Cerebellar nuclear complex (tissue), 1 donor: Measurements from ENCODE around the gene SLIT1.

ENCODE experiments used
- DNase-seq, 2 experiments: peaks; one replicate each; lab custom pipeline; 2025; lab: John Stamatoyannopoulos, UW

The SLIT1 gene

DNA sequence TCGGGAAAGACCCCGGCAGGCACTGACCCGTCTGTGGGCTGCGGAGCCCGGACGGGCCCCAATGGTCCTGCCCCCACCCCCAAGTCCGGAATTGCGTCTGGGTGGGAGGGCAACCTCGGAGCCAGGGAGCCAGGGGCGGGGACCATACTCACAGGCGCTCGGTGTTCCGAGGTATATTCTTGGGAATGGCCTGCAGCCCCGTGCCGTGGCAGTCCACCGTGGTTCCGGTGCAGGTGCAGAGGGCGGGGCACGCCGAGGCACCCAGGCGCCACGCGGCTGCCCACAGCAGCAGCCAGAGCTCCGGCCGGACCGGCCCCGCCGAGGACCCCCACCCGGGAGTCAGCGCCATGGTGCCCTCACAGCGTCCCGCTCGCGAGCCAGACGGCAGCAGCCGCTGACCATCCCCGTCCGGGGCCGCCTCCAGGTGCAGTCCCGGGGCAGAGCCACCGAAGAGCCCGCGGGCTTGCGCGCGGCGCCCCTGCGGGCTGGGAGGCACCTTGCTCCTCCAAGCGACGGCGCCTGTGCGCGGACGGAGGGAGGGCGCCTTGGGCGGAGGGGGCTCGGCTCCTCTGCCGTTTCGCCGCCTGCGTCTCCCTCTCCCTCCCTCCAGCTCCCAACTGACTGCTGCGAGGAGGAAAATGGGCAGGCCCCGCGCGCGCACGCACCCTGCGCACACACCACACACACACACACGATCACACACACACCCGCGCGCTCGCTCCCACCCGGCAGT is at the start of gene SLIT1:
TSS of gene SLIT1 (minus strand) at position 634 of the 733 bp plus-strand sequence. CDS start at position 349, 285 bp downstream.
- DNase-seq: no peak

DNA sequence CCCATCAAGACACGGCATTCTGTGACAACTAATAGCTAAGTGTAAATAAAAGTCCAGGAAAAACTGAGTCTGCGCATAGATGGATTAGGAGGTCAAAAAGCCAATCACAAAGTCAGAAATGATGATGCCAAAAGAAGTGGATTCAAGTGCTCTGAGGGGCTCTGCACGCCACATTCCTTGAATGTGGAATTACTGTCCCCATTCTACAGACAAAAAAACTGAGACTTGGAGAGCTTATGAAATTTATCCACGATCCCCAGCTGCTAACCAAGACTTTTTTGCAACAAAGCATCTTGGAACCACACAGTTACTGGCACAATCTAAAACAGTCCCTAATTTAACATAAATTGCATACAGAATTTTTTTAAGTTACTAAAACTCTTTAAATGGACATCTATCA is 49.6 kb upstream of the SLIT1 start:
- no peak for DNase-seq

DNA sequence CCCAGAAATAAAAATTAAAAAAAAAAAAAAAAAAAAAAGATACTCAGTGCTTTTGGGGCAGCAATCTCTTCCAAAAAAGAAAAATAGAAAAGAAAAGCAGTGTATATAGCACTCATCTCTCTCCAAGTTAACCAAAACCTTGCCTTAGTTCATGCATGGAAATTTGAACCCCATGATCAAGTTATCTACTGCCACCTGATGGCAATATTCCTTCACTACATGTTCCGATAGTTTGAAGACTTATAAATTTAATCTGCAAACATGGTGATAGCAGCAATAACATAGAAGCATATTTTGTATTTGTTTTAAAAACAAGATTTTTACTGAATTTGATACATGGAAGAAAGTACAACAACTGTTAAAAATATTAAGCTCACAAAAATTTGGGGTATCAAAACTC is 48.6 kb upstream of the SLIT1 start:
- peak in 1 of 2 experiments; percentile 13 for DNase-seq

GRCh38 chr10:97230146-97230545 is 44.4 kb upstream of the SLIT1 start:
- no peak for DNase-seq

DNA sequence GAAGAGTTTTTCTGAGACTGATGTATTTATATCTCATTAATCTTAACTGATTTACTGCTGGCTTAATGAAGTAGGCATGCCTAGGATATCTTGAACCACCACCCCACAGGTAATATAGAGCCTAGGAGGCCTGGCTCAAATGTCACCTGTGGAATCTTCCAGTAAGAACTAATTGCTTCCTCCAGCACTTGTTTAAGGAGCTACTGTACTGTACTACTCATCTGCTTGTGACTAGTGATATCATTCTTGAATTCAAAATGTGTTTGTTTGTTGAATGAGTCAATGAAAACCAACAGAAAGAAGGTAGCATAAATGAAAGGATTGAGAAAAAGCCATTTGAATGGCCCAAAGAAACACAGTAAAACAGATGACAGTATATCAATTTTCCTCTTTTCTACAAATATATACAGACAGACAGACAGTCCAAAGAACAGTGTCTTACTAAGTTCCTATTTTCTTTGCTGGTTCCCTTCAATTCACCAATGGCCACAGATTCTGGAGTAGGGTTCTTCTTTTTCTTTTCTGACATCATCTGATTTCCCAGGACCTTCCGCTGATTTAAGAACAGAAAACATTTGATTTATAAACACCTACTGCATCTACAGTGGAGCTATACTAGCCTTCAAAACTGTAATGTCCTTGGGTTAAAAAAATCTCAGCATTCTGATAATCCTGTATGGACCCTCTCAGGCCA is 43.7 kb upstream of the SLIT1 start:
- no peak for DNase-seq

- DNase-seq: no peak
These were observed 43.0 kb upstream of the SLIT1 start for GRCh38 chr10:97228775-97229157.

GRCh38 chr10:97228130-97228774 is 42.5 kb upstream of the SLIT1 start:
- DNase-seq: no peak

DNA sequence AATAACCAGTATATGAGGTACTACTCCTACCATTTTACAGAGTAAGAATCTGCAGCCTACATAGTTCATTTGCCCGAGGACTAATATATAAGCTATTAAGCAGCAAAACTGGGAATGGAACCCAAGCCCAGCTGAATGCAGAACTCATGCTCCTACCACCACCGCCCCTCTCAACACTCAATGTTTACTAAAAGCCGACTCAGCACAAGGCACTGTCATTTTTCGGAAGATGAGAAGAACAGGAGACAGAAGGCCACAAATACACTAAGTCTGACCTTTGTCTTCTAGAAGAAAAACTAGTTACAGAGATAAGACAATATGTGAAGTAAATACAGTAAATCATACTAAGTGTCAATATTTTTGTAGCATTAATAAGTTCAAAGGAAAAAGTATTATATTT is 40.6 kb upstream of the SLIT1 start:
- no peak for DNase-seq

DNA sequence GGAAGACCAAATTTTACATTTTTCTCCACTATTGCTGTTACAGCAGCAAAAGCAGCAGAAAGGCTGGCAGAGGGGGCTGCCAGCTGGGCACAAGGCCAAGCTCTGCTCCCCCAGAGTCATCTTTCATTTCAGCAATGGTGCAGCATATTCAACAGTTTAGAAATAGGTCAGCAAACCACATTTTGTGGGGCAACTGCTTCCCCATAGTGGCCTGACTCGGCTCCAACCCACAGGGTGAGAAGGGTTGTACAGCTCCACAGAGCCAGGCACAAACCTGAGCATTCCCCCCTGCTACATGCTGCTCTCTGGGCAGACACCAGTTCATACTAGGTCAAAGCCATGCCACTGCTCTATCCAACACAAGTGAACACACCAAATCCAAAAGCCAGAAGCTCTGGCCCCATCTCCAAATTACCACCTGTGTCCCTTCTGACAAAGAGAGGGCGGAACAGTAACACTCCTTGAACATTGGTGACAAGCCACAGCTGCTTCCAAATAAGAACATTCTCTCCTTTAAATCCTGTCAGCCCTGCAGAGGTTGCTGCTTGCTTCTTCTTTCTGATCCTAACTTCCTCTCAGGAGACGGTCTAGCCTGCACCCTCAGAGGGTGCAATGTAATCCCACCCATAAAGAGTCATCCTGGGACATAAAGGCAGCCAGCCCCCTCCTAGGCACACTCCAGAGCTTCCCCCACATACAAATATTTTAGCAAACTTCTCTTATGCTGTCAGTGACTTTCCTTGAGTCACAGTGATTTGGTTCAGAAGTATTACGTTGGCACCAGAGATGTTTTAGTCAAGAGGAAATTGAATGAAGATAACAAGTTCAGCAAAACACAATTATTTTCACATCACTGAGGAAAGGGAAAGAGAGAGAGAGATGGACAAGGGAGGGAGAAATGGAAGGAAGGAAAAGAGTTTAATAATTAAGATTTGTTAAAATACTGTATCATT is 39.0 kb upstream of the SLIT1 start:
- DNase-seq: no peak

- DNase-seq: no peak
These were observed 36.7 kb upstream of the SLIT1 start for GRCh38 chr10:97222326-97222961.

DNA sequence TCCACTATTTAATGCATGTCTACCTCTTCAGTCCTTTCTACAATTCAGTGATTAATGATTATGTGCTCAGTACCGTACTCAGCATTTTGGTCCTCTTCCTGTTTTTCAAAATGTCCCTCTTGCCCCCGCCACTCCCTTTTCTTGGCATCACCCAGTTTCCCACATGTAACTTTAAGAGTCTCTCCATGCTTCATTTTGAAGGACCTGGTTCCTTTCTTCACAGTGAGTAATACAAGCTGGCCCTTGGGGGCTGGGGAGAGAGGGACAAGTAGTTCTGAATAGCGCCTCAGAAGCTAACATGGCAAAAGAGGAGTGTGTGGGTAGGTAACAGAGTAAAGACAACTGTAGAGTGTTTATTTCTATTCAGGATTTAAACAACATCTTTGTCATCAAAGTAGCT is 34.6 kb upstream of the SLIT1 start:
- no peak for DNase-seq

GRCh38 chr10:97217299-97217698 is 31.5 kb upstream of the SLIT1 start:
- DNase-seq: no peak

GRCh38 chr10:97215619-97216260 is 30.0 kb upstream of the SLIT1 start:
- DNase-seq: no peak

DNA sequence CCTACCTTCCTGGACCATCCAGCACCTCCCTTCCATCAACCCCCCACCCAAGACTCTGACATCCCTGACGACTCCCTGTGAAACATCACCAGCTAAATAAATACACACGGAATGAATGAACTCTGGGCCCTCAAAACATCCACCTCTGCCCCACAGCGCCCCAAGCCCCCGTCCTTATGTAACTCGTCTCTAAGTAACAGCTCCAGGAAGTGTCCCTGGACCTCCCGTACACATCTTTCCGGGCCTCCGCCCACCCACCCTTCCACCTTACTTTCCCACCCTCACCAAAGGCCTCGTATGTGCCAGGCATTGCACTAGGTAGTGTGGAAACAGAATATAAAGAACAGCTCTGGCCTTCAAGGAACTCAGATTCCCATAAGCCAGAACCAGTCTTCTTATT is 27.7 kb upstream of the SLIT1 start:
- no peak for DNase-seq

DNA sequence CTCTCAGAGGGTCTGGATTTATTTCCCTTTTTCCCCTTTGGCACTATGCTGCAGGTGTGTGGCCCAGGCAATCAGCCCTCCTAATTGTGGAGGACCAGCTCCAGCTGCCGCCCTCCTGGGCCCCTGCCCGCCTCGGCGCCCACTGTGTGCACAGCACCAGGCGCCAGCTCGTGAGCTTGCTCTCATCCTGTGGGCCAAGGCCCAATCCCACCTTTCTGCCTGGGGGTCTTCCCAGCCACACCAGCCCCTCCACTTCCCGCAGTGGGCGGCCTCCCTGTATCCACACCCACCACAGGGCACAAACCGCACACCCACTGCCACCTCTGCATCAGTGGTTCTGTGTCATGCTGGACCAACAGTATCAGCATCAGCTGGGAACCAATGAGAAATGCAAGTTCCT is 25.5 kb upstream of the SLIT1 start:
- DNase-seq: no peak

DNA sequence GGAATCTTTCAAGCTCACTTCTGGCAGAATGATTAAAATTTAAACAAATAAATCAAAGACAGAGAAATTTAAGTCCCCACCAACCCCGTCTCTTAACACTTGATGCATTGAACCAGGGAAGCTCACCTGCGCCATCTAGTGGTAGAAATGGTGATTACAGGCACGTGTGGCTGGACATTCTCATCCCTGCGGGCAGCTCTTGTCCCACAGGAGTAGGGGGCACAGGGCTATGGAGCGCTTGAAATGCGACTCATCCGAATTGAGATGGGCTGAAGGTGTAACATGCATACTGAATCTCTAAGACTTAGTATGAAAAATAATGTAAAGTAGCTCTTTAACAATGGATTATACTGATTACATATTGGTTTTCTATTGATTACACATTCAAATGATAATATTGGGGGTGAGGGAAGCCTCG is 24.8 kb upstream of the SLIT1 start:
- DNase-seq: peak in 1 of 2 experiments; percentile 51

DNA sequence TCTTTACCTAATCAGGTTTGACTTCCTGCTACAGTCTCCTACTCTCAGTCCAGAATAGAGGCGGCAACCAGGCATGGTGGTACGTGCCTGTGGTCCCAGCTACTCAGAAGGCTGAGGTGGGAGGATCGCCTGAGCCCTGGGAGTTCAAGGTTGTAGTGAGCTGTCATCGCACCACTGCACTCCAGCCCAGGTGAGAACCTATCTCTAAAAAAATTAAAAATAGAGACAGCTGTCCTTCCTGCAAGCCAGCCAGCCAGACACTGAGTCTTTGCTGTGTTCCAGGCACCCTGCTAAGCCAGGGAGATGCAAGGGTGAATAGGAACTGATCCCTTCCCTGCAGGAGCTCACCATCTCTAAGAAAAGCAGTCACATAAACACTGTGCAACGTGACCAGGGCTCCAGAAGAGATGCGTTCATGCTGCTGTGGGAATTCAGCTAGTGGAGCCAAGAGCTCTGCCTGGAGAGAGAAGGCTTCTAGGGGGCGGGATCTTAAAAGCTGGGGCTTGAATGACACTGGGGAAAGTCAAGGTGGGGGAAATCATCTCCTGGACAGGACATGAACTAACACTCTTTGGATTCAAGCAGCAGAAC is 22.1 kb upstream of the SLIT1 start:
- no peak for DNase-seq

- DNase-seq: no peak
These were observed 21.4 kb upstream of the SLIT1 start for GRCh38 chr10:97207131-97207530.

DNA sequence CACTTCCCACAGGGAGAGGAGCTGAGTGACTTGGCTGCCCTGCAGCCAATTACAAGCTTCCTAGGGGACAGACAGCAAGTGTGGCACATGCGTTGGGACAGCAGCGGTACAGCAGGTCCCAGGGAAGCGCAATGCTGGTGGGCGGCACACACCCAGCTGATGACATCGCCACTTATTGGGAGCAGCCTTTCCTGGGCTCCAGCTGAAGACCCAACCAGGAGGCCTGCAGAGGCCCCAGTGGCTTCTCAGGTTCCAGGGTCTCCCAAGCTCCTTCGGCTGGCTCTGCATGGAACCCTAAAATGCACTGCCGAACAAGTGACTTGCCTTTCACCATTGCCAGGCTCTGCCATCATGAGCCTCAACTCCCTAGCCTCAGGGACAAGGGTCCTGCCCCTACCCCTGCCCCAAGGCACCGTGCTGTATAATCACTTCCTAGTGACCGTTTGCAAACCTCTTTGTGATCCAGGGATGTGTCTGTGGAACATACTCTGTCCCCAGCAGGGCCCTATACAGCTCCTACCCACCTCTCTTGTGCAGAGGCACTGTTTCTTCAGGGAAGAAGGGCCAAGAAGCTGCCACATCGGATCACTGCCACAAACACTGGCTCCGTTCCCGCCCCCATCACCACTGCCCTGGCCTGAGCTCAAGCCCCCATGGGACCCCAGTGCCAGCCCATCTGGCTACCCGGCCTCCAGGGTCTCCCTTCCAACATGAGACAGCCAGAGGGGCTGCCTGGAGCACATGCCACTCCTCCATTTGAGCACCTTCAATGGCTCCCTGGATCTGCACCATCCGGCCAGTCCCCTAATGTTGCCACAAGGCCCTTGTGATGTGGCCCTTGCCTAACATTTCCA is 19.3 kb upstream of the SLIT1 start:
- no peak for DNase-seq

GRCh38 chr10:97203220-97203619 is 17.5 kb upstream of the SLIT1 start:
- no peak for DNase-seq
